Erythroblast (primary cell): ENCODE data around the gene GATAD2B.

Experiments used
- DNase-seq, 2 experiments: peaks; one replicate each; lab custom pipeline; 2025; lab: John Stamatoyannopoulos, UW
- GATA1 ChIP-seq: IDR thresholded peaks from 2 replicates; pipeline ENCODE4 v1.6.1; 2011; ENCODE audit warnings: low read depth, mild to moderate bottlenecking, control low read depth, low read length, moderate library complexity
- POLR2A ChIP-seq: IDR thresholded peaks from 2 replicates; pipeline ENCODE4 v1.6.1; 2011; ENCODE audit warnings: mild to moderate bottlenecking, low read length

Gene GATAD2B

GRCh38 chr1:153801786-153802697 lies 120.7 kb downstream of the GATAD2B start:
- no peak for TF ChIP-seq GATA1
- TF ChIP-seq POLR2A = no peak
- no peak for DNase-seq

GRCh38 chr1:153801028-153801625 lies 121.6 kb downstream of the GATAD2B start:
- DNase-seq = no peak
- no peak for TF ChIP-seq POLR2A
- no peak for TF ChIP-seq GATA1

- no peak for DNase-seq
- TF ChIP-seq POLR2A (no peak), GATA1 (no peak)
Observed at GRCh38 chr1:153800516-153800915, 122.3 kb downstream of the GATAD2B start.

- no peak for TF ChIP-seq POLR2A
- TF ChIP-seq GATA1 = no peak
Observed at GRCh38 chr1:153799566-153800465, 123.0 kb downstream of the GATAD2B start.

GRCh38 chr1:153799016-153799415 lies 123.8 kb downstream of the GATAD2B start:
- no peak for DNase-seq
- TF ChIP-seq POLR2A (no peak), GATA1 (no peak)

More at GRCh38 chr1:153799566-153800465, 123.0 kb downstream of the GATAD2B start:
- no peak for DNase-seq

GRCh38 chr1:153798468-153798780 lies 124.3 kb downstream of the GATAD2B start:
- TF ChIP-seq POLR2A = no peak
- no peak for TF ChIP-seq GATA1

GRCh38 chr1:153796786-153797659 lies 125.7 kb downstream of the GATAD2B start:
- TF ChIP-seq GATA1 (no peak), POLR2A (no peak)
- peak; percentile 73 to 88 for DNase-seq

More at GRCh38 chr1:153798468-153798780, 124.3 kb downstream of the GATAD2B start:
- DNase-seq = no peak

GRCh38 chr1:153795934-153796785 lies 126.6 kb downstream of the GATAD2B start:
- TF ChIP-seq POLR2A (no peak), GATA1 (no peak)
- DNase-seq = no peak

- DNase-seq = no peak
- no peak for TF ChIP-seq GATA1
- TF ChIP-seq POLR2A = no peak
Observed at GRCh38 chr1:153795330-153795837, 127.4 kb downstream of the GATAD2B start.

GRCh38 chr1:153794624-153795329 lies 128.0 kb downstream of the GATAD2B start:
- no peak for DNase-seq

More at GRCh38 chr1:153794624-153795329, 128.0 kb downstream of the GATAD2B start:
- TF ChIP-seq GATA1 = no peak
- TF ChIP-seq POLR2A = no peak
